ENCODE data around the gene AGAP4.
"Not testable (repeated sequence)": the region's sequence is repeated elsewhere in the genome, so short reads cannot be mapped to it uniquely, and the experiment has no call there.

GRCh38 chr10:45804996-45805395 lies 42.3 kb downstream of the AGAP4 start:
- TF ChIP-seq CTCF (IDR thresholded peaks at IDR 0.05); ZFX (IDR thresholded peaks at IDR 0.05; ENCODE audit: borderline replicate concordance): not testable (repeated sequence)

All from 22Rv1 (cell line).